RCC 7860 (cell line): Measurements from ENCODE around the gene IDH1.
"Not testable (repeated sequence)": the region's sequence is repeated elsewhere in the genome, so short reads cannot be mapped to it uniquely, and the experiment has no call there.

Experiments
- DNase-seq: peaks from one replicate; pipeline ENCODE4 v3.0.0-alpha.2; 2015; ENCODE audit warnings: low spot score
- FAIRE-seq: peaks from 2 replicates; lab custom pipeline; 2012; peaks lifted over from hg19 to GRCh38; lab: Jason Lieb, UNC

Gene IDH1

GRCh38 chr2:208256849-208257813 is 2.3 kb upstream of the IDH1 start:
- DNase-seq, FAIRE-seq: not testable (repeated sequence)

- DNase-seq (no peak), FAIRE-seq (no peak)
Measured at GRCh38 chr2:208256192-208256782, 1.4 kb upstream of the IDH1 start.

- DNase-seq: no peak
- FAIRE-seq: no peak
Measured at GRCh38 chr2:208255557-208256106, 761 bp upstream of the IDH1 start.

- FAIRE-seq: no peak
- peak; percentile 48 for DNase-seq
Measured at GRCh38 chr2:208254118-208254870, 577 bp downstream of the IDH1 start.

GRCh38 chr2:208253600-208254117 is 1.2 kb downstream of the IDH1 start:
- DNase-seq (no peak), FAIRE-seq (no peak)

GRCh38 chr2:208252716-208253492 is 2.0 kb downstream of the IDH1 start:
- no peak for FAIRE-seq

GRCh38 chr2:208251098-208251497 is 3.8 kb downstream of the IDH1 start:
- FAIRE-seq (no peak), DNase-seq (no peak)

More at GRCh38 chr2:208252716-208253492, 2.0 kb downstream of the IDH1 start:
- no peak for DNase-seq

- FAIRE-seq: no peak
- no peak for DNase-seq
Measured at GRCh38 chr2:208250388-208250787, 4.5 kb downstream of the IDH1 start.

- DNase-seq (no peak), FAIRE-seq (no peak)
Measured at GRCh38 chr2:208249296-208249695, 5.6 kb downstream of the IDH1 start.

GRCh38 chr2:208248601-208249000 is 6.3 kb downstream of the IDH1 start:
- FAIRE-seq (no peak), DNase-seq (no peak)

GRCh38 chr2:208245746-208246145 is 9.1 kb downstream of the IDH1 start:
- no peak for FAIRE-seq
- DNase-seq: no peak

GRCh38 chr2:208244422-208244821 is 10.4 kb downstream of the IDH1 start:
- FAIRE-seq: no peak

GRCh38 chr2:208240619-208241209 is 14.2 kb downstream of the IDH1 start:
- FAIRE-seq (no peak), DNase-seq (no peak)

More at GRCh38 chr2:208244422-208244821, 10.4 kb downstream of the IDH1 start:
- no peak for DNase-seq

- DNase-seq (no peak), FAIRE-seq (no peak)
Measured at GRCh38 chr2:208239770-208240493, 14.9 kb downstream of the IDH1 start.

- FAIRE-seq (no peak), DNase-seq (no peak)
Measured at GRCh38 chr2:208235860-208236259, 19.0 kb downstream of the IDH1 start.

GRCh38 chr2:208234786-208235185 is 20.1 kb downstream of the IDH1 start:
- no peak for FAIRE-seq
- DNase-seq: no peak

GRCh38 chr2:208228476-208228875 is 26.4 kb downstream of the IDH1 start:
- no peak for DNase-seq
- FAIRE-seq: no peak

- DNase-seq (no peak), FAIRE-seq (no peak)
Measured at GRCh38 chr2:208227581-208228232, 27.2 kb downstream of the IDH1 start.
